GM21367 (cell line): ENCODE results near the gene RAP1GAP2.
"Not testable (repeated sequence)": the region's sequence is repeated elsewhere in the genome, so short reads cannot be mapped to it uniquely, and the experiment has no call there.

Experiments
- ATAC-seq: cut with Tn5 transposase; IDR thresholded peaks from one replicate; pipeline ENCODE4 v1.9.1; 2021; ENCODE audit not compliant: unreplicated experiment

RAP1GAP2 gene

GRCh38 chr17:2991396-2992180, 195.3 kb downstream of the RAP1GAP2 start:
- ATAC-seq: not testable (repeated sequence)

DNA sequence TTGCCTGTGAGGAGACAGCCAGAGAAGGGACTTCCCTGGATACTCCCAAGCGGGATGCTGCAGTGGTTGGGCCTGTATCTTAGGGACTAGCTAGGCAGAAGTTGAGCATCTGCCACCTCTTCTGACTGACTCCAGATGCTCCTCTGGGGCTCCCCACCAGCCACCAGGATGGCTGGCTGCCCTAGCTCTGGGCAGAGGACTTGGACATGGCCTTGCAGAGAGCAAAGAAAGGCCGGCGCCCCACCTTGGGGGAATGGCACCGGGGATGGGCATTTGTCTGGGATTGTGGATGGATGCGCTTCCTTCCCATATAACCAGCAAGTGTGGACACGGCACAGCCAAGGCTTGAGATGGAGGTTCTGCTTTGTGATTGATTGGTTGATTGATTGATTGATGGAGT, 198.2 kb downstream of the RAP1GAP2 start:
- no peak for ATAC-seq

DNA sequence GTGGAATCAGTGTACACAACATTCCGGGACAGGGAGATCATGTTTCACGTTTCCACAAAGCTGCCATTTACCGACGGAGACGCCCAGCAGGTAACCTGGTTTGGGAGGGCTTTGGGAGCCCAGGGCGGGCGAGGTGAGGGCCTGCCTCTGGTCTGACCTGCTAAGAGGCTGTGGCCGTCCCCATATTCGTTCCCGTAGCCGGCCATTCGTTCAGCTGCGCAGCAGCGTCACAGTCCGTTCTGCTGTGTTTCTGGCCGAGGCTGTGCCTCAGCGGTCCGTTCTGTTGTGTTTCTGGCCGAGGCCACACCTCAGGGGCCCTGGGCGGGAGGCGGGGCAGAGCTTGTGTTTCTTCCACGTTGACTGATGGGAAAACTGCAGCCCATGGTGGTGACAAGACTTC, 199.1 kb downstream of the RAP1GAP2 start:
- no peak for ATAC-seq

- no peak for ATAC-seq
Measured at GRCh38 chr17:2995886-2996809, 199.9 kb downstream of the RAP1GAP2 start.

GRCh38 chr17:2996810-2997670, 200.8 kb downstream of the RAP1GAP2 start:
- no peak for ATAC-seq

DNA sequence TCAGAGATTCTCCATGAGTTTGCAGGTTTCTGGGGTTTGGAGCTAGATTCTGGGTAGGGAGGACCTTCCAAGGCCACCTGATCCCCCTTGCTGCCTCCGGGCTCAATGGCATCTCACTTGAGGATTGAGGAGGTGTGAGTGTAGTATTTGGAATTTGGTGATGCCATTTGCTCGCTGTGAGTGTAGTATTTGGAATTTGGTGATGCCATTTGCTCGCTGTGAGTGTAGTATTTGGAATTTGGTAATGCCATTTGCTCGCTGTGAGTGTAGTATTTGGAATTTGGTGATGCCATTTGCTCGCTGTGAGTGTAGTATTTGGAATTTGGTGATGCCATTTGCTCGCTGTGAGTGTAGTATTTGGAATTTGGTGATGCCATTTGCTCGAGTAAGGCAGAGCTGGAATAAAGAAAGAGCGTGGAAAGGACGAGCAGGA, 202.2 kb downstream of the RAP1GAP2 start:
- not testable (repeated sequence) for ATAC-seq

GRCh38 chr17:3002538-3003295, 206.5 kb downstream of the RAP1GAP2 start:
- peak; percentile 57 for ATAC-seq

GRCh38 chr17:3003296-3004149, 207.3 kb downstream of the RAP1GAP2 start:
- no peak for ATAC-seq

GRCh38 chr17:3004150-3004801, 208.0 kb downstream of the RAP1GAP2 start:
- ATAC-seq: no peak

- ATAC-seq: no peak
Measured at GRCh38 chr17:3004925-3005324, 208.7 kb downstream of the RAP1GAP2 start.

DNA sequence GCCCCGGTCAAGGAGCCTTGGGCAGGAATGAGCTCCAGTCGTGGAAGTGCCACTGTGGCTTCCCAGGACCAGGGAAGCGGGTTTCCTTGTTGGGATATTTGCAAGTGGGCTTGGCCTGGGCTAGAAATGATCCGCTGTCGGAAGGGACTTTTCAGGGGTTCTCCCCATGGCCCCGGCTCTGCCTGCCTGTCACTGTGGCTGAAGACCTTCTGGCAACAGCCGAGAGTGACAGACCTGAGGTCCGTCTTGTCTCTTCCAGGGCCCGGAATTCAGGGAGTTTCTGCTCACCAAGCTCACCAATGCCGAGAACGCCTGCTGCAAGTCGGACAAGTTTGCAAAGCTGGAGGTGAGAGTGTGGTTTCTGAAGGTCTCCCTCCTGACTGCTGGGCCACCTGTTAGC, 209.5 kb downstream of the RAP1GAP2 start:
- no peak for ATAC-seq

- no peak for ATAC-seq
Measured at GRCh38 chr17:3006801-3007200, 210.6 kb downstream of the RAP1GAP2 start.

DNA sequence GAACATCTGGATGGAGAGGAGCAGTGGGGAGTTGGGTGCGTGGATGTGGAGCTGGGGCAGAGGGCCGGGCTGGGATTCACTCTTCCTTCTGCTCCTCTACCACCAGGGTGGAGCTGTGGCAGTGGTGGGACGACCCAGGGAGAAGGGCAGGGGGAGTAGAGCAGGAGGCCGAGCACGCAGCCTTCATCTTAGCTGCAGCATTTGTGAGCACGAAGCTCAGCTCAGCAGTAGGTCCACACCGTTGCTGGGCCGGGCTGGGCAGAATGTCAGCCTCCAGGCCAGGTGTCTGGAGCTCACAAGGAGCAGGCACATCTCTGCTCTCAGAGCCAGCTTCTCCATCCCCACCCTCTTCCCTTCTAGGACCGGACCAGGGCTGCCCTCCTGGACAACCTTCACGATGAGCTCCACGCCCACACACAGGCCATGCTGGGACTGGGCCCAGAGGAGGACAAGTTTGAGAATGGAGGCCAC, 211.4 kb downstream of the RAP1GAP2 start:
- ATAC-seq: no peak

DNA sequence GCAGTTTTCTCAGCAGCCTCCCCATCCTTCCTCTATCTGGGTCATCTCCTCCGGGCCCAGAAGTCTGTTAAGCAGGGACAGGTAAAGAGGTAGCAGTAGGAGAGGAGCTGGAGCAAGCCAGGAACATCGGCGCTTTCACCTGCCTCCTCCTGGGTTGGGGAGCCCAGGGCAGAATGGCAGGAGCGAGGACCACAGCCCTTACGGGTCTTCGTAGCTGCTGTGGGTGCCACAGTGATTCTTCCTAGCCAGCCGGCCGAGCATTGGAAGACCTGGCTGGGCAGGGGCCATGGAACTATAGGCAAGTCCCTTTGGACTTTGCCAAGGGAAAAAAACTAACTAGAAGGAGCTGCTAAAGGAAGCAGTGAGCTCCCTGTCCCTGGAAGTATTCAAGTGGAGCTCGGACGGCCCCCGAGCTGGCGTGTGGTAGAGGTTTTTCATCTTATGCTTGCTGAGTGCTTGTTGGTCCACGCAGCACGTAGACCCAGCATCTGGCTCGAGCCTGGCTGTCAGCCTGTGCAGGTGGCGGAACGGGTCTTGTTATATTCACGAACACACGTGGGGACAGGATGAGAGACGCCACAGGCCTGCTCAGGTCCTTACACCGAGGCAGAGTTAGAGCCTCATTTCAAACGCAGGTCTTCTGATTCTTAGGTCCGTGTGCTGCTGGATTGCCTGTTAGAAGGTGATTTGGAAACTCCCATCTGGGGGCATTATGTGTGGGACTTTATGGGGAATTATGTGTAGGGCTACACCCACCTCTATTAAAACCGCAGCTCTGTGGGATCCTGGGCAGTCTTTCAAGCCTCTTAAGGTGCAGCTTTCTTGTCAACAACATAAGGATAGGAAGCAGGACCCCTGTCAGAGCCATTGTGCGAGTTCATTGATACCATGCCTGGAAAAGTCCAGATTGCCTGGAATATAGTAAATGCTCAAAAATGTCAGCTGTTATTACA, 212.4 kb downstream of the RAP1GAP2 start:
- no peak for ATAC-seq

GRCh38 chr17:3009411-3009920, 213.2 kb downstream of the RAP1GAP2 start:
- no peak for ATAC-seq

- ATAC-seq: no peak
Measured at GRCh38 chr17:3011891-3012290, 215.7 kb downstream of the RAP1GAP2 start.

DNA sequence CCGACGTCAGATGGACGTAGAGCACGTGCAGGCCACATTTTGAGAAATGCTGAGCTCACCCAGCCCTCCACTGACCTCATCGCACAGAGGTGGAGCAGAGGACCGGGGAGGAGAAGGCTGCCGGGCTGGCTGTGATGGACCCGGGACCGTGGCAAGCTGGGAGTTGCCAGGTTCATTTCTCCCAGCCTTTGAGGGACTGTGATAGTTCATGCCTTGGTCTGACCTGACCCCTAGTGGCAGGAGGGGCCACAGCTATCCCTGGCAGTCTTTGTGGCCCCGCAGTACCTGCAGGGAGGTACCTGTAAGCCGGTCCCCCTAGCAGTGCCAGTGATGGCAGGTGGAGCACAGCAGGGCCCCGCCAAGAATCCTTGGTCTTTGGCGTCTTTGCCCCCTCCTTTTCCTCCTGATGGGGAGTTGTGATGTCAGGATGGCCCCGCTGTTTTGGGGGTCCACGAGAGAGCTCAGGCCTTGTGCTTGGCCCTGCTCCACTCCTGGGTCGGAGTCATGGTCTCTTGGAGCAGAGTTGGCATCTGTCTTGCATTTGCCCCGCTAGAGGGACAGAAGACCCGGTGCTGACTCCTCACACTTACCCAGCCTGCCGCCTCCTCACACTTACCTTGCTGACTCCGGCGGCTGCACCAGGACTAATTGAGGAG, 216.8 kb downstream of the RAP1GAP2 start:
- no peak for ATAC-seq
